ENCODE results near the gene EMB. TPM values are rescaled to one million over a fixed set of nuclear protein-coding genes. Genes with fewer than 3 reads are reported as not detected.
"Not testable (repeated sequence)": the region's sequence is repeated elsewhere in the genome, so short reads cannot be mapped to it uniquely, and the experiment has no call there.

Gene EMB, protein sequence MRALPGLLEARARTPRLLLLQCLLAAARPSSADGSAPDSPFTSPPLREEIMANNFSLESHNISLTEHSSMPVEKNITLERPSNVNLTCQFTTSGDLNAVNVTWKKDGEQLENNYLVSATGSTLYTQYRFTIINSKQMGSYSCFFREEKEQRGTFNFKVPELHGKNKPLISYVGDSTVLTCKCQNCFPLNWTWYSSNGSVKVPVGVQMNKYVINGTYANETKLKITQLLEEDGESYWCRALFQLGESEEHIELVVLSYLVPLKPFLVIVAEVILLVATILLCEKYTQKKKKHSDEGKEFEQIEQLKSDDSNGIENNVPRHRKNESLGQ
- total RNA-seq (2014; rRNA removed; shearing (Covaris generic); ENCODE audit: low replicate concordance): 0.12 TPM in 1 of 2 replicates, not detected in the other

DNA sequence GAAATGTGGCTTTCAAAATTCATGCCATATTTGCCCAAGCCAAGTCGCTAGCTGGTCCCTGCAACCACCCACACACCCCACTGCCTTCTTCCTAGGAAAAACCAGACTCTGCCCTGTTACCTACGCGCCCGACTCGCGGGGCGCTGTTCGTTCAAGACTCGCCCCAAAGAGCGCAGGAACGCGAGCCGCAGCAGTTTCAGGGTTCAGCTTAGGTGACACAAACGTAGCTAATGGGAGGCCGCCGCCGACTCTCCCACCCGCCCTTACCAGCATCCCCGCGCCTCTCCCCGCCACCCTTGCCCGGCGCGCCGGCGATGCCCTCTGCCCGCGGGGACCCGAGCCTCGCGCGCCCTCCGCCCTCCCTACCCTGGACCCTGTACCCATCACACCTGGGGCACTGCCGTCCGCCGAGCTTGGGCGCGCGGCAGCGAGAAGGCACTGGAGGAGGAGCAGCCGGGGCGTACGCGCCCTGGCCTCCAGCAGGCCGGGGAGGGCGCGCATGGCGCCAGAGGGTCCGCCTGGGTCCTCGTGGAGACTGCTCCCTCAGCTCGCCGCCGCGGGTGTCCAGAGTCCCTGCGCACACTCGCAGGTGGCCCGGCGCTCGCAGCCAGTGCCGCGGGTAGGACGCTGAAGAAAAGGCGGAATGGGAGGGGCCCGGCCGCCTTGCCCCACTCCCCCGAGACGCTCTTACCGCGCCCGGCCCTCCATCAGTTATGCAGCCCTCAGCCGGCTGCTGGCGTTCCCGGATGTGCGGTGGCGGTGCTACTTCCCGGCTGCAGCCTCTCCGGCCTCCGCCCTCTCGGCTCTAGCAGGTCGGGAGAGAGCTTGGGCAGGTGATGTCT, at the start of gene EMB:
Gene EMB (minus strand): TSS at position 638 of the 842 bp plus-strand sequence. CDS start 137 bp downstream, at position 501.
- DNase-seq (ENCODE audit: low read depth): no peak
- in situ Hi-C loops (cut with HindIII; ENCODE audit: low pct_unique_long_range_greater_than_20kb, low sequenced_read_pairs): no loop called here

DNA sequence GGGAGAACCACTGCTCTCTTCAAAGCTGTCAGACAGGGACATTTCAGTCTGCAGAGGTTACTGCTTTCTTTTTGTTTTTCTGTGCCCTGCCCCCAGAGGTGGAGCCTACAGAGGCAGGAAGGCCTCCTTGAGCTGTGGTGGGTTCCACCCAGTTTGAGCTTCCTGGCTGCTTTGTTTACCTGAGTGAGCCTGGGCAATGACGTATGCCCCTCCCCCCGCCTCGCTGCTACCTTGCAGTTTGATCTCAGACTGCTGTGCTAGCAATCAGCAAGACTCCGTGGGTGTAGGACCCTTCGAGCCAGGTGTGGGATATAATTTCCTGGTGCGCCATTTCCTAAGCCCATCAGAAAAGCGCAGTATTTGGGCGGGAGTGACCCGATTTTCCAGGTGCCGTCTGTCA, 48.4 kb upstream of the EMB start:
- in situ Hi-C loops (cut with HindIII; ENCODE audit: low pct_unique_long_range_greater_than_20kb, low sequenced_read_pairs); DNase-seq (ENCODE audit: low read depth): not testable (repeated sequence)

DNA sequence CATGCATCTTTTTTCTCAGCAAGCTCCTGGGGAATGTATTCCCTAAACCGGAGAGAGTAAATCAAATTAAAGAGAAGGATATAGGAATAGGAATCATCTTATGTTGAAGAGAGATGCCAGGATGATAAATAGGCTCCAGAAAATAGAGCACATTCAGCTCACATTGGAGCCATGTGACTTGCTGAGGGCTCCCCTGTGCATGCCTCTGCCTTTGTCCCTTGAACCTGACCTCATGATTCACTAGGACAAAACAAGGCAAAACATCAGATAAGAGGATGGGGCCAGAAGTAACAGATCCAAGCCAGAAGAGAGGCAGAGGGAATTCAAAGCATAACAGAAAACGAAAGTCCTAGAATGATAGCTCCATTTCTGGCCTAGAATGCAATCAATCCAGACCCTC, 37.7 kb upstream of the EMB start:
- DNase-seq (ENCODE audit: low read depth); in situ Hi-C loops (cut with HindIII; ENCODE audit: low pct_unique_long_range_greater_than_20kb, low sequenced_read_pairs): not testable (repeated sequence)

DNA sequence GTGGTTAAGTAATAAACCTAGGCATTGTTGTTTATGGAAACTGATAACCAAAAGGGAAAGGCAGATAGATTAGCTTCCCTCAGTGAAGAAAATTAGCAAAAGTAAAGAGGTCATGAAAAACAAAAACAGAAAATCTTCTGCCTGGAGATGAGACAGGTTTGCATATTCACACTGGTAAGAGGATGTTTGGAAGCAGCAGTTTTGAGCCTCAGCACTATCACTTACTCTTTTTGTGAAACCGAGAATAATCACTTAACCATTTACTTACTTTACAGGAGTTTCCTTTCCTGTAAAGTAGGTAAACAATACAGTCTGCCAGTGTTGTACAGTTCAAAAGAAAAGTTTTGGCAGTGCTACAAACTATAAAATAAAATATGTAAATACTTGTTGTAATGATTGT, 35.5 kb upstream of the EMB start:
- no peak for DNase-seq (ENCODE audit: low read depth)
- in situ Hi-C loops (cut with HindIII; ENCODE audit: low pct_unique_long_range_greater_than_20kb, low sequenced_read_pairs): no loop called here

DNA sequence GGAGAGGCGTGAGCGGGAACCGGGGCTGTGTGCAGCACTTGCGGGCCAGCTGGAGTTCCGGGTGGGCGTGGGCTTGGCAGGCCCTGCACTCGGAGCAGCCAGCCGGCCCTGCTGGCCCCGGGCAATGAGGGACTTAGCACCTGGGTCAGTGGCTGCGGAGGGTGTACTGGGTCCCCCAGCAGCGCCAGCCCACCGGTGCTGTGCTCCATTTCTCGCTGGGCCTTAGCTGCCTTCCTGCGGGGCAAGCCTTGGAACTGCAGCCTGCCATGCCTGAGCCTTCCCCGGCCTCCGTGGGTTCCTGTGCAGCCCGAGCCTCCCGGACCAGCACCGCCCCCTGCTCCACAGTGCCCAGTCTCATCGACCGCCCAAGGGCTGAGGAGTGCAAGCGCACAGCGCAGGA, 23.9 kb upstream of the EMB start:
- DNase-seq (ENCODE audit: low read depth); in situ Hi-C loops (cut with HindIII; ENCODE audit: low pct_unique_long_range_greater_than_20kb, low sequenced_read_pairs): not testable (repeated sequence)

DNA sequence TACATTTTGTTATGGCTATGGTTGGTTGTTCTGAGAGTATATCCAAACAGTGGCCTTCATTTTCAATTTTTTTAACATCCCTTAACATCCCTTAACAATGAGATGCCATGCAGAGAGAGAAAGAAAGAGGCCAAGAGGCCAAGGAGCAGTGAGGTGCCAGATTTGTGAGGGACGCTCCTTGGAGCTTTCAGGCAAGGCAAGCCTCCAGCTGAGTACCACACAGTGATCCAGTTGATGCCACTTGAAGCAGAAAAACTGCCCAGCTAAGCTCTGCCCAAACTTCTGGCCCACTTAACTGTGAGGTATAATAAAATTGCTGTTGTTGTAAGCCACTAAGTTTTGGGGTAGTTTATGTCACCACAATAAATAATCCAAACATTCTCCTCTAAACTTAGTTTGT, 22.6 kb upstream of the EMB start:
- in situ Hi-C loops (cut with HindIII; ENCODE audit: low pct_unique_long_range_greater_than_20kb, low sequenced_read_pairs): no loop called here
- DNase-seq (ENCODE audit: low read depth): no peak

DNA sequence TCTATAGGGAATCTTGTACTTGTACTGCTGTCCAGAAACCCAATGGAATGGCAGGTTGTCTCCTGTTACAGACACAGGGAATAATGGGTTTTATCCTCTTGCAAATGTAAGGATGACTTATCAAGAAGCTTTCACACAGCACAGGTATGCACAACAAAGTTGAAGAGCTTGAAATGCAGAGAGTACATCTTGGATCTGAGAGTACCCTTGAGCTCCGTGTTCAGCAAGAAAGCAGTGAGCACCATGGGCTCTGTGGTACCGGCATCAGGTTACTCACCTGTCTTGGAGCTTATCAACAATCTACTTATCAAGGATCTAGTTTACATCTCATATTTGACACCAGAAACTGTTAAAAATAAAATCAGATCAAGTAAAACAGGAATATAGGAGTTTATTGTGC, 22.0 kb upstream of the EMB start:
- in situ Hi-C loops (cut with HindIII; ENCODE audit: low pct_unique_long_range_greater_than_20kb, low sequenced_read_pairs): no loop called here
- no peak for DNase-seq (ENCODE audit: low read depth)

DNA sequence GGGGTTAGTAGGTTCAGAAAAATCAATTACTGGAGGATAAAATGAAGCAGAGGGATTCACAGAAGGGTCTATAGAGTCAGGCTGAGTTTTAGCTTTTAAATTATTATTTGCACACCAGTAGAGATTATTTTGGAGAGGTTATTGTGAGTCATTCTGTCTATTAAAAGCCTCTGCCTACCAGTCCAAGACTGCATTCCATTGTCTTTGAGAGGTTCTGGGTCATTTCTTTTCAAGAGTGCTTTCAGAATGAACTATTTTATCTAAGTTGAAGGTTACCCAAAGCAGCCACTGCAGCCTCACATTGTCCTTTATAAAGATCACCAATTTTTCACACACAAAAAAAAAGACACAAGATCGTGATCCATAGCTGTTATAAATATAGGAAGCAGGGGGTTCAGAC, 21.5 kb upstream of the EMB start:
- in situ Hi-C loops (cut with HindIII; ENCODE audit: low pct_unique_long_range_greater_than_20kb, low sequenced_read_pairs); DNase-seq (ENCODE audit: low read depth): not testable (repeated sequence)

DNA sequence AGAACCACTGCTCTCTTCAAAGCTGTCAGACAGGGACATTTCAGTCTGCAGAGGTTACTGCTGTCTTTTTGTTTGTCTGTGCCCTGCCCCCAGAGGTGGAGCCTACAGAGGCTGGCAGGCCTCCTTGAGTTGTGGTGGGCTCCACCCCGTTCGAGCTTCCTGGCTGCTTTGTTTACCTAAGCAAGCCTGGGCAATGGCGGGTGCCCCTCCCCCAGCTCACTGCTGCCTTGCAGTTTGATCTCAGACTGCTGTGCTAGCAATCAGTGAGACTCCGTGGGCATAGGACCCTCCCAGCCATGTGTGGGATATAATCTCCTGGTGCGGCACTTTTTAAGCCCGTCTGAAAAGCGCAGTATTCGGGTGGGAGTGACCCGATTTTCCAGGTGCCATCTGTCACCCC, 17.3 kb upstream of the EMB start:
- in situ Hi-C loops (cut with HindIII; ENCODE audit: low pct_unique_long_range_greater_than_20kb, low sequenced_read_pairs): not testable (repeated sequence)

DNA sequence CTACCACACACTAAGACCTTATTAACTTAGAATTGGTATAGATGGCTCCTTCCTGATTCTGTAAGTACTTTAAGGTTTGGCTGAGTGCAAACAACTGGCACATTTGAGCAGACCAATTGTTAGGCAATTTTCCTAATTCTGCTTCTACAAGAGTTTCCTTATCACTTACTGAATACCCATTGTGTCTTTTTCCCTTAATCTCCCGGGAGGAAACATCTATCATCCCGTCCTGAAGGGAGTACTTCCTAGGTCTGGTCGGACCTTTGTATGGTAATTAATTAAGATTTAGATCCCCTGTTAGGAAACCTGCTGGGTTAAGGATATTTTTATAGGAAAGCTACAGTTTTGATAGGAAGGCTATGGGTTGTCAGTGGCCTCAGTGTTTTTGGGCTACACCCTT, 8.2 kb upstream of the EMB start:
- in situ Hi-C loops (cut with HindIII; ENCODE audit: low pct_unique_long_range_greater_than_20kb, low sequenced_read_pairs); DNase-seq (ENCODE audit: low read depth): not testable (repeated sequence)

More for the DNA sequence above, 17.3 kb upstream of the EMB start:
- not testable (repeated sequence) for DNase-seq (ENCODE audit: low read depth)

DNA sequence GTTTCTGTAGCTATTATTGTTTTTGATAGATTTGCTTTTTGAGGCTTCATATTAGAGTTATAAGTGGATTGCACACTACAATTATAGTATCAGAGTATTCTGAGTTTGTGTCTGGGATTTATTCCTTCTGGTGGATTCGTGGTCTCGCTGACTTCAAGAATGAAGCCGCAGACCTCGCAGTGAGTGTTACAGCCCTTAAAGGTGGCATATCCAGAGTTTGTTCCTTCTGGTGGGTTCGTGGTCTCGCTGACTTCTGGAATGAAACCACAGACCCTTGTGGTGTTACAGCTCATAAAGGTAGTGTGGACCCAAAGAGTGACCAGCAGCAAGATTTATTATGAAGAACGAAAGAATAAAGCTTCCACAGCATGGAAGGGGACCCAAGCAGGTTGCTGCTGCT, 6.9 kb upstream of the EMB start:
- no peak for DNase-seq (ENCODE audit: low read depth)
- in situ Hi-C loops (cut with HindIII; ENCODE audit: low pct_unique_long_range_greater_than_20kb, low sequenced_read_pairs): no loop called here

DNA sequence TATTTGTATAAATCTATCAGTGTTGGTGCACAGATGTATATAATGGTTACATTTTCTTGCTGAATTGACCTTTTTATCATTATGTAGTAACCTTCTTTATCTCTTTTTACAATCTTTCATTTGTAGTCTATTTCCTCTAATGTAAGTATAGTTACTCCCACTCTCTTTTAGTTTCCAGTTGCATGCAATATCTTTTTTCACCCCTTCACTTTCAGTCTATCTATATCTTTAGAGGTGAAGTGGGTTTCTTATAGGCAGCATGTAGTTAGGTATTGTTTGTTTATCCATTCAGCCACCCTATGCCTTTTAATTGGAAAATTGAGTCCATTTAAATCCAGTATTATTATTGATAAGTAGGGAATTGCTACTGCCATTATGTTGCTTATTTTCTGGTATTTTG, 6.1 kb upstream of the EMB start:
- DNase-seq (ENCODE audit: low read depth): no peak
- in situ Hi-C loops (cut with HindIII; ENCODE audit: low pct_unique_long_range_greater_than_20kb, low sequenced_read_pairs): no loop called here

DNA sequence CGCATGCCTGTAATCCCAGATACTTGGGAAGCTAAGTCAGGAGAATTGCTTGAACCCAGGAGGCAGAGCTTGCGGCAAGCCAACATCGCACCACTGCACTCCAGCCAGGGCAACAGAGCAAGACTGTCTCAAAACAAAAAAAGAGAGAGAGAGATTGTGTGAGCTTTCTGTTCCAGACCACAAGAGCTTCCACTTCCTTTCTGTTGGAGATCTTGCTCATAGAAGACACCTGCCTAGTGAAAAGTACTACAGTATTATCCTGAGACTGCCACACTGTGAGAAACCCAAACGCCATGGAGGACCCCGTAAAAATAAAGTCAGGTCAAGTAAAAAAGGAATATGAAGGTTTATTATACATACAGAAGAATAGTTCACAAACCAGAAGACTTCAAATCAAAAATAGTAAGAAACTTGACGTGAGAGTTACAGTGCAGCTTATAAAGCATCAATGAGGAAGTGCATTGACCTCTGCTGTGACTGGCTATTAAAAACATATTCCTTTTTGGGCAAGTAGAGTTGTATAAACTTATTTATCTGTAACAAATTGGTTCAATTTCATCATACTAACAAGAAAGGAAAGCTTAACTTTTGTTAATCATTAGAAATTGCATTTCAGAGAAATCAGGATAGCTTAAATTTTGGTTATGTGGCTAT, 4.3 kb upstream of the EMB start:
- in situ Hi-C loops (cut with HindIII; ENCODE audit: low pct_unique_long_range_greater_than_20kb, low sequenced_read_pairs): no loop called here
- DNase-seq (ENCODE audit: low read depth): no peak

DNA sequence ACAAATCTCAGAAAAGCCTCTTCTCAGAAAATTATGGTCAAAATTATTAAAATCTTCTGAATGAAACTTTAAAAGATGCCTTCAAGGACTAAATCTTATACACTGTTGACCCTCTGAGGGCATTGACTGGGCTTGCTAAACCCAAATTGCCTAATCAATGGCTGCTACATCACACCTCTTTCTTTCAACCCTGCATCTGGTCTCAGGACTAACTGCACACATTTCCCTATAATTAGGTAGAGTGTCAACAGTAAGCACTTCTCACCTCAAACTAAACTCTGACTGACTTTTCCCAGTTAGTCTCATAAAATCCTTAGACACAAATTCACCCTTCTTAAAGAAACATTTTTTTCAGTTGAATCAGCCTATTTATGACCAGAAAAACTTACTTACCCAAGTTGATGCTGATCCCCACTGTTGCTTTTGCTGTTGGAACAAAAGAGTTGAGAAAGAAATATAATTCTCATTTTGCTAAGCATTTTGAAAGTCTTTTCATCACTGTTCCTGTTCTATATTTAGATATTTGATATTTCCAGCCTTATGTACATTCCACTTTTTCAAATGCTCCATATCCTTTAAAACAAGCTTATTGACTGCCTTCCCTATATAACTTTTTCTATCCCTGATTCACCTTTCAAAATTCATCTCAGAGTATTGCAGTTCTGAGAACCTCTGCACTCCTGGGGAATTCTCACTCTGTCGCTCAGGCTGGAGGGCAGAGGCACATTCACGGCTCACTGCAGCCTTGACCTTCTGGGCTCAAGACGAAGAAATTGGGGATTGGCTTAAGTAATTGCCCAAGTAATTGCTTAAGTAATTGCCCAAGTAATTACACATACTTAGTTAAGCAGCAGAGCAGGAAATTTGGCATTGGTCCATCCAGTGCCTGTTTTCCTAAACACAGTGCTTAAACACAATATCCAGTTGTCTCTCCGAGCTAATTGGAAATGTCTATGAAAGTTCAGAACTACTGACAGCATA, 1.8 kb upstream of the EMB start:
- not testable (repeated sequence) for DNase-seq (ENCODE audit: low read depth)

DNA sequence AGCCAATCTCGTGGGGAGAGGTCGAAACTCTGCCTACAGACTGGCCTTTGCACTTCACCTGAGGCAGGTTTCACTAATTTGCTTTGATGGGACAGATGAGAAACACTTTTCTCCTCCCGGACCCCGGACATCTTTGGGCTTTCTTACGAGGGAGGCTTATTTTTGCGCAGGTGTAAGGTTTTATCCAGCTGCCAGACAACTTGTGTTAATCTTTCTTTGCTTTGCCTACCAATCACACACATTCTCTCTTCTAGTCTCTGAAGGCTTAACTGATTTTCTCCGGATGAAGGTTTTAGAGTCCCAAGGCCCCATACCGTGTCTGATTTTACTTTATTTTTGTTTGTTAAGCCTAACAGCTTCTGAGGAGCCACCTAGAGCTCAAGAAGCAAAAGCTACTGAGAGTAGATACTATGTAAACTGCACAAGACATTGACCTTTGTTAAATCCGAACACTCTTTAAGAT, 436 bp upstream of the EMB start:
- no peak for DNase-seq (ENCODE audit: low read depth)
- in situ Hi-C loops (cut with HindIII; ENCODE audit: low pct_unique_long_range_greater_than_20kb, low sequenced_read_pairs): no loop called here

More for the DNA sequence above, 1.8 kb upstream of the EMB start:
- in situ Hi-C loops (cut with HindIII; ENCODE audit: low pct_unique_long_range_greater_than_20kb, low sequenced_read_pairs): not testable (repeated sequence)

DNA sequence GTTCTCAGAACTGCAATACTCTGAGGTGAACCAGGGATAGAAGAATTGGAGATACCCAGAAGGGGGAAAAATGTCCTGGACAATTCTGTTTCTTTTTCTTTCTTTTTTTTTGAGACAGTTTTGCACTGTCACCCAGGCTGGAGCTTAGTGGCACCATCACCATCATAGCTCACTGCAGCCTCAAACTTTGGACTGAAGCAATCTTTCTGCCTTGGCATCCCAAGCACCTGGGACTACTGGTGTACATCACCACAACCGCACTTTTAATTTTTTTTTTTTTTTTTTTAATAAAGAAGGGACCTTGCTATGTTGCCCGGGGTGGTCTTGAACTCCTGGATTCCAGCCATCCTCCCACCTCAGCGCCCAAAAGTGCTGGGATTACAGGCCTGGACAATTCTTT, 1.9 kb downstream of the EMB start:
- in situ Hi-C loops (cut with HindIII; ENCODE audit: low pct_unique_long_range_greater_than_20kb, low sequenced_read_pairs): no loop called here
- no peak for DNase-seq (ENCODE audit: low read depth)

DNA sequence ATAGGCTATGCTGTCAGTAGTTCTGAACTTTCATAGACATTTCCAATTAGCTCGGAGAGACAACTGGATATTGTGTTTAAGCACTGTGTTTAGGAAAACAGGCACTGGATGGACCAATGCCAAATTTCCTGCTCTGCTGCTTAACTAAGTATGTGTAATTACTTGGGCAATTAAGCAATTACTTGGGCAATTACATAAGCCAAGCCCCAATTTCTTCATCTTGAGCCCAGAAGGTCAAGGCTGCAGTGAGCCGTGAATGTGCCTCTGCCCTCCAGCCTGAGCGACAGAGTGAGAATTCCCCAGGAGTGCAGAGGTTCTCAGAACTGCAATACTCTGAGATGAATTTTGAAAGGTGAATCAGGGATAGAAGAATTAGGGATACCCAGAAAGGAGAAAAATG, 3.0 kb downstream of the EMB start:
- DNase-seq (ENCODE audit: low read depth); in situ Hi-C loops (cut with HindIII; ENCODE audit: low pct_unique_long_range_greater_than_20kb, low sequenced_read_pairs): not testable (repeated sequence)

DNA sequence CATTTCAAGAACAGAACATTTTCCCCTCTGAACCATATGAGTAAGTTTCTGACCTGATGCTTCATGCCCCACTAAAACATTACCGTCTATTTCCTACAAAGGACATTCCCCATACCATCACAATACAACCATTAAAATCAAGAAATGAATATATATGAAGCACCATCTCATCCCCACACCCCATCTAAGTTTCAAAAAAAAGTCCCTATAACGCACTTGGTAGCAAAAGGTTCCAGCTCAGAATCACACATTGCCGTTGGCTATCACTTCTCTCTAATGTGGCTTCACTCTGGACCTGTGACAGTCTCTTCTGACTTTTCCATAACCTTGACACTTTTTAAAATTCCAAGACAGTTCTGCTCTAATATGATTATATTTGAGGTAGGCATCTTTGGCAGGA, 5.9 kb downstream of the EMB start:
- in situ Hi-C loops (cut with HindIII; ENCODE audit: low pct_unique_long_range_greater_than_20kb, low sequenced_read_pairs): no loop called here
- DNase-seq (ENCODE audit: low read depth): no peak
